ENCODE results near the gene COPZ1. TPM values are rescaled to one million over a fixed set of nuclear protein-coding genes. Genes with fewer than 3 reads are reported as not detected.
A peak's percentile ranks its signal among the peaks of the same experiment; 100 is the strongest.

Gene COPZ1
- total RNA-seq, 1 donor from 2014 or later, result 129 TPM

GRCh38 chr12:54371328-54372112 is 46.6 kb downstream of the COPZ1 start:
- peaks cover 12% of the 10 kb centered on the region for H3K36me3 ChIP-seq
- H3K27me3 ChIP-seq (ENCODE audit: low read depth), result no peaks in the 10 kb centered on the region
- intact Hi-C loops (cut with DNase I), result no loop called here
- no peaks in the 10 kb centered on the region for H3K9me3 ChIP-seq
- TF ChIP-seq CTCF (IDR thresholded peaks at IDR 0.05), result no peak
- H3K27ac ChIP-seq, result peak overlapping the region; percentile 54
- no peak for DNase-seq
- H3K4me3 ChIP-seq, result no peak overlapping the region
- H3K4me1 ChIP-seq, result peaks cover 44% of the 10 kb centered on the region
- no peak for ATAC-seq

GRCh38 chr12:54372113-54372806 is 47.3 kb downstream of the COPZ1 start:
- peak overlapping the region; percentile 54 for H3K27ac ChIP-seq
- TF ChIP-seq CTCF (IDR thresholded peaks at IDR 0.05), result no peak
- H3K4me1 ChIP-seq, result peaks cover 44% of the 10 kb centered on the region
- H3K36me3 ChIP-seq, result peaks cover 12% of the 10 kb centered on the region
- DNase-seq, result no peak
- ATAC-seq, result no peak
- H3K4me3 ChIP-seq, result no peak overlapping the region
- H3K27me3 ChIP-seq (ENCODE audit: low read depth), result no peaks in the 10 kb centered on the region
- no peaks in the 10 kb centered on the region for H3K9me3 ChIP-seq
- intact Hi-C loops (cut with DNase I), result no loop called here

- ATAC-seq (no peak), DNase-seq (no peak)
- Histone ChIP-seq H3K4me1 (peaks cover 43% of the 10 kb centered on the region), H3K27ac (no peak overlapping the region), H3K4me3 (no peak overlapping the region), H3K9me3 (no peaks in the 10 kb centered on the region), H3K27me3 (ENCODE audit: low read depth) (no peaks in the 10 kb centered on the region), H3K36me3 (peaks cover 16% of the 10 kb centered on the region)
- no peak for TF ChIP-seq CTCF (IDR thresholded peaks at IDR 0.05)
- intact Hi-C loops (cut with DNase I), result no loop called here
Measured at GRCh38 chr12:54373649-54374561, 49.0 kb downstream of the COPZ1 start.

- intact Hi-C loops (cut with DNase I), result no loop called here
- DNase-seq (no peak), ATAC-seq (no peak)
- no peak for TF ChIP-seq CTCF (IDR thresholded peaks at IDR 0.05)
- no peak overlapping the region for H3K4me3 ChIP-seq
- H3K36me3 ChIP-seq, result peaks cover 16% of the 10 kb centered on the region
- H3K27ac ChIP-seq, result no peak overlapping the region
- peaks cover 41% of the 10 kb centered on the region for H3K4me1 ChIP-seq
- H3K27me3 ChIP-seq (ENCODE audit: low read depth), result no peaks in the 10 kb centered on the region
- no peaks in the 10 kb centered on the region for H3K9me3 ChIP-seq
Measured at GRCh38 chr12:54374562-54375258, 49.8 kb downstream of the COPZ1 start.

- H3K36me3 ChIP-seq, result peaks cover 16% of the 10 kb centered on the region
- H3K27me3 ChIP-seq (ENCODE audit: low read depth), result no peaks in the 10 kb centered on the region
- no peak overlapping the region for H3K4me3 ChIP-seq
- TF ChIP-seq CTCF (IDR thresholded peaks at IDR 0.05), result no peak
- H3K27ac ChIP-seq, result no peak overlapping the region
- intact Hi-C loops (cut with DNase I), result no loop called here
- ATAC-seq (no peak), DNase-seq (no peak)
- peaks cover 40% of the 10 kb centered on the region for H3K4me1 ChIP-seq
- no peaks in the 10 kb centered on the region for H3K9me3 ChIP-seq
Measured at GRCh38 chr12:54375259-54375579, 50.3 kb downstream of the COPZ1 start.
